ENCODE data around the gene LRRC51. TPM values are rescaled to one million over a fixed set of nuclear protein-coding genes. Genes with fewer than 3 reads are reported as not detected.

Gene LRRC51
- total RNA-seq, 1 experiment from 2014 or later: 13.4 TPM

GRCh38 chr11:72136684-72137262 is 56.1 kb downstream of the LRRC51 start:
- DNase-seq (ENCODE audit: low read depth, low spot score) (no peak), ATAC-seq (no peak)
- Histone ChIP-seq H3K36me3 (ENCODE audit: control insufficient read depth, insufficient read depth, low read length) (no peaks in the 10 kb centered on the region), H3K9me3 (ENCODE audit: control insufficient read depth, insufficient read depth, low read depth, low read length) (no peaks in the 10 kb centered on the region), H3K27me3 (ENCODE audit: control insufficient read depth, insufficient read depth, low read length) (peaks cover 4% of the 10 kb centered on the region; the same call in 1 of the 2 replicates), H3K4me3 (ENCODE audit: low read depth in 2 of 2, low read length in 2 of 2) (no peak overlapping the region), H3K27ac (ENCODE audit: low read length) (no peak overlapping the region), H3K4me1 (ENCODE audit: control insufficient read depth, insufficient read depth, low read length) (no peaks in the 10 kb centered on the region)
- intact Hi-C loops (cut with micrococcal nuclease; ENCODE audit: unreplicated experiment): no loop called here
- CTCF ChIA-PET: interaction anchor here (0.5 kb wide), 1 partner anchor 359 kb away, joined by 6 read pairs; no protein-coding TSS in a partner anchor
- POLR2A ChIA-PET: no interaction called here
- BruUV-seq (replicated peaks): no TSS peak
- no peak for TF ChIP-seq TCF7L2 (IDR thresholded peaks at IDR 0.05; ENCODE audit: low read depth, low read length)
- no peak for TF ChIP-seq REST (IDR thresholded peaks at IDR 0.05; ENCODE audit: insufficient read depth in 1 of 2, low read depth in 2 of 2, low read length in 1 of 2)
- no peak for TF ChIP-seq POLR2AphosphoS5 (IDR thresholded peaks at IDR 0.05; ENCODE audit: low read depth, low read length)
- no peak for TF ChIP-seq SIN3A (IDR thresholded peaks at IDR 0.05; ENCODE audit: borderline replicate concordance, insufficient read depth, low read depth, low read length)
- TF ChIP-seq CTCF (IDR thresholded peaks at IDR 0.05): no peak
- in situ Hi-C loops (cut with HindIII; ENCODE audit: low pct_unique_long_range_greater_than_20kb, low sequenced_read_pairs): no loop called here

GRCh38 chr11:72138821-72139390 is 58.3 kb downstream of the LRRC51 start:
- ChIA-PET POLR2A (no interaction called here), CTCF (interaction anchor here (0.6 kb wide), 2 partner anchors 10 to 717 kb away, joined by 3 read pairs; no protein-coding TSS in a partner anchor)
- no peaks in the 10 kb centered on the region for H3K36me3 ChIP-seq (ENCODE audit: control insufficient read depth, insufficient read depth, low read length)
- no peaks in the 10 kb centered on the region for H3K9me3 ChIP-seq (ENCODE audit: control insufficient read depth, insufficient read depth, low read depth, low read length)
- in situ Hi-C loops (cut with HindIII; ENCODE audit: low pct_unique_long_range_greater_than_20kb, low sequenced_read_pairs) (no loop called here), intact Hi-C loops (cut with micrococcal nuclease; ENCODE audit: unreplicated experiment) (no loop called here)
- TF ChIP-seq CTCF (IDR thresholded peaks at IDR 0.05) (no peak), REST (IDR thresholded peaks at IDR 0.05; ENCODE audit: insufficient read depth in 1 of 2, low read depth in 2 of 2, low read length in 1 of 2) (no peak), TCF7L2 (IDR thresholded peaks at IDR 0.05; ENCODE audit: low read depth, low read length) (no peak), POLR2AphosphoS5 (IDR thresholded peaks at IDR 0.05; ENCODE audit: low read depth, low read length) (no peak), SIN3A (IDR thresholded peaks at IDR 0.05; ENCODE audit: borderline replicate concordance, insufficient read depth, low read depth, low read length) (no peak)
- no peak overlapping the region for H3K27ac ChIP-seq (ENCODE audit: low read length)
- H3K27me3 ChIP-seq (ENCODE audit: control insufficient read depth, insufficient read depth, low read length): peaks cover 4% of the 10 kb centered on the region; the same call in 1 of the 2 replicates
- DNase-seq (ENCODE audit: low read depth, low spot score) (no peak), ATAC-seq (no peak)
- no peaks in the 10 kb centered on the region for H3K4me1 ChIP-seq (ENCODE audit: control insufficient read depth, insufficient read depth, low read length)
- no TSS peak for BruUV-seq (replicated peaks)
- no peak overlapping the region for H3K4me3 ChIP-seq (ENCODE audit: low read depth in 2 of 2, low read length in 2 of 2)
